ENCODE results near the gene DUSP2.

Gene DUSP2

GRCh38 chr2:96099861-96100798, 45.1 kb downstream of the DUSP2 start:
- no peak for DNase-seq (ENCODE audit: low read depth)

GRCh38 chr2:96098900-96099590, 46.2 kb downstream of the DUSP2 start:
- no peak for DNase-seq (ENCODE audit: low read depth)

- no peak for DNase-seq (ENCODE audit: low read depth)
Measured at GRCh38 chr2:96097951-96098823, 47.1 kb downstream of the DUSP2 start.

GRCh38 chr2:96097441-96097840, 47.8 kb downstream of the DUSP2 start:
- DNase-seq (ENCODE audit: low read depth): no peak

- DNase-seq (ENCODE audit: low read depth): no peak
Measured at GRCh38 chr2:96095116-96095636, 50.1 kb downstream of the DUSP2 start.

- DNase-seq (ENCODE audit: low read depth): no peak
Measured at GRCh38 chr2:96093528-96093927, 51.7 kb downstream of the DUSP2 start.

Measured in activated gamma-delta T cell treated with anti-CD3 and anti-CD28 coated beads, Interleukin-2, amount 50 U/mL, for 16 hours (primary cell).